ENCODE results near the gene DENND1B.

- TF ChIP-seq POLR2A (IDR thresholded peaks at IDR 0.05; ENCODE audit: borderline replicate concordance, extremely low read depth, insufficient read depth, insufficient read length) (no peak), RAD21 (IDR thresholded peaks at IDR 0.05; ENCODE audit: low read depth) (no peak), EZH2 (IDR thresholded peaks at IDR 0.05) (no peak), CTCF (IDR thresholded peaks at IDR 0.05 in 2 of 3, conservative IDR thresholded peaks at IDR 0.05 in 1 of 3; ENCODE audit: borderline replicate concordance in 1 of 3, insufficient read depth in 1 of 3, low read depth in 2 of 3, low read length in 2 of 3) (no peak), SP1 (IDR thresholded peaks at IDR 0.05; ENCODE audit: low read depth) (no peak), ZBTB33 (IDR thresholded peaks at IDR 0.05; ENCODE audit: extremely low read depth, insufficient replicate concordance, low read length) (no peak), MAX (IDR thresholded peaks at IDR 0.05) (no peak)
These were observed 222.0 kb downstream of the DENND1B start for GRCh38 chr1:197553281-197553680.

Measured in HCT116 (cell line).